SU-DHL-6 (cell line): ENCODE results near the gene RFLNA.

Source experiments
- EZH2phosphoT487 ChIP-seq: fragments of 200-600 bp; sonication (generic), shearing (Covaris generic); conservative IDR thresholded peaks from 2 replicates; pipeline ENCODE4 v1.6.1; 2018; ENCODE audit warnings: mild to moderate bottlenecking, antibody characterized with exemption, low read length, moderate library complexity, mixed read lengths
- TF ChIP-seq, protein P1 (sequence below): fragments of 200-600 bp; sonication (generic); IDR thresholded peaks from one replicate; pipeline ENCODE4 v1.5.1; 2017; ENCODE audit warnings: antibody characterized with exemption, mild to moderate bottlenecking, low read length, moderate library complexity; ENCODE audit not compliant: insufficient read depth, poor library complexity, severe bottlenecking

DNA sequence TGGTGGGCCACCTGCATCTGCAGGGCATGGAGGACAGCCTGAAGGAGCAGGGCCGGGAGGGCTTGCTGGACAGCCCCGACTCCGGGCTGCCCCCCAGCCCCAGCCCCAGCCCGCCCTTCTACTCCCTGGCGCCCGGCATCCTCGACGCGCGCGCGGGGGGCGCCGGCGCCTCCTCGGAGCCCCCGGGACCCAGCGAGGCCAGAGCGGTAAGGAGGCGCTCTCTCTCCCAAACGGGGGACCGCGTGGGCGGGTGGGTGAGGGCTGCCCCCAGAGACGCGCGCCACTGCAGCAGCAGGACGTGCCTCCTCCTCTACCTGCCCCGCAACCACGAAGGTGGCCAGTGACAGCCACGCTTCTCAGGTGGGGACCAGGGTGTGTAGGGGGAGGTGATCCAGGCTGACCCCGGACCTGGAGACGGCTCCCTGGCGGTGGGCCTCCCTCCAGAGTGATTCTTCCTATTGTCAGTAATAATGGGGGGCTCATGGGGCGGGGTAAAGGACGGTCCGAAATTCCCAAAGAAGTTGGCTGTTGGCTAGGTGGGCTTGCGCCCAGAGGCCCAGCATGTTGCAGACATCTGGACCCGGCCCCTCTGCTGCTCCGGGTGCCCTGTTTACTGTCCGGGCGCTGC, 652 bp downstream of the RFLNA start:
- TF ChIP-seq, protein P1, sequence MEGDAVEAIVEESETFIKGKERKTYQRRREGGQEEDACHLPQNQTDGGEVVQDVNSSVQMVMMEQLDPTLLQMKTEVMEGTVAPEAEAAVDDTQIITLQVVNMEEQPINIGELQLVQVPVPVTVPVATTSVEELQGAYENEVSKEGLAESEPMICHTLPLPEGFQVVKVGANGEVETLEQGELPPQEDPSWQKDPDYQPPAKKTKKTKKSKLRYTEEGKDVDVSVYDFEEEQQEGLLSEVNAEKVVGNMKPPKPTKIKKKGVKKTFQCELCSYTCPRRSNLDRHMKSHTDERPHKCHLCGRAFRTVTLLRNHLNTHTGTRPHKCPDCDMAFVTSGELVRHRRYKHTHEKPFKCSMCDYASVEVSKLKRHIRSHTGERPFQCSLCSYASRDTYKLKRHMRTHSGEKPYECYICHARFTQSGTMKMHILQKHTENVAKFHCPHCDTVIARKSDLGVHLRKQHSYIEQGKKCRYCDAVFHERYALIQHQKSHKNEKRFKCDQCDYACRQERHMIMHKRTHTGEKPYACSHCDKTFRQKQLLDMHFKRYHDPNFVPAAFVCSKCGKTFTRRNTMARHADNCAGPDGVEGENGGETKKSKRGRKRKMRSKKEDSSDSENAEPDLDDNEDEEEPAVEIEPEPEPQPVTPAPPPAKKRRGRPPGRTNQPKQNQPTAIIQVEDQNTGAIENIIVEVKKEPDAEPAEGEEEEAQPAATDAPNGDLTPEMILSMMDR = no peak
- TF ChIP-seq EZH2phosphoT487 = no peak
